ENCODE measurements around the gene BICDL1.

- TF ChIP-seq CTCF (IDR thresholded peaks at IDR 0.05), result no peak
- no peak for TF ChIP-seq POLR2AphosphoS5 (IDR thresholded peaks at IDR 0.05; ENCODE audit: insufficient read depth in 1 of 2, low read depth in 1 of 2)
Measured at GRCh38 chr12:120012067-120012621, 23.1 kb downstream of the BICDL1 start.

All from vagina (tissue), 2 donors.